ENCODE data around the gene MAPK12. TPM values are rescaled to one million over a fixed set of nuclear protein-coding genes. Genes with fewer than 3 reads are reported as not detected.

Gene MAPK12
- total RNA-seq, 2 donors from 2014 or later, result 3.9 to 4.6 TPM

- Histone ChIP-seq H3K9me3 (no peaks in the 10 kb centered on the region), H3K27ac (peak overlapping the region in 2 of 4 donors; percentile 28 to 44), H3K27me3 (no peaks in the 10 kb centered on the region), H3K4me3 (no peak overlapping the region), H3K36me3 (replicated peaks in 1 of 2; ENCODE audit: insufficient read depth in 1 of 2, low read depth in 2 of 2) (no peaks in the 10 kb centered on the region), H3K4me1 (peaks cover 52% of the 10 kb centered on the region)
- no peak for TF ChIP-seq POLR2A (IDR thresholded peaks at IDR 0.05)
- TF ChIP-seq CTCF (IDR thresholded peaks at IDR 0.05), result no peak
- ATAC-seq, result no peak
- WGBS, 2 donors, result 35% methylated on average over 17 of the region's 18 CpGs; no CpG with 5 or more reads in 1 of the 2 donors
- no peak for DNase-seq
- intact Hi-C loops (cut with DNase I), result loop anchor here (5.0 kb wide), 1 partner anchor 63 kb away; no protein-coding TSS in a partner anchor
Observed at GRCh38 chr22:50269573-50269969, 8.1 kb upstream of the MAPK12 start.

GRCh38 chr22:50268655-50269113 is 7.2 kb upstream of the MAPK12 start:
- H3K4me1 ChIP-seq, result peaks cover 49% of the 10 kb centered on the region
- no peaks in the 10 kb centered on the region for H3K36me3 ChIP-seq (replicated peaks in 1 of 2; ENCODE audit: insufficient read depth in 1 of 2, low read depth in 2 of 2)
- TF ChIP-seq CTCF (IDR thresholded peaks at IDR 0.05), result no peak
- no peak for TF ChIP-seq POLR2A (IDR thresholded peaks at IDR 0.05)
- H3K4me3 ChIP-seq, result no peak overlapping the region
- peak; percentile 20 for ATAC-seq
- intact Hi-C loops (cut with DNase I), result loop anchor here (5.0 kb wide), 1 partner anchor 64 kb away; no protein-coding TSS in a partner anchor
- H3K9me3 ChIP-seq, result no peaks in the 10 kb centered on the region
- no peaks in the 10 kb centered on the region for H3K27me3 ChIP-seq
- H3K27ac ChIP-seq, result no peak overlapping the region
- DNase-seq, result peak; percentile 63 to 84 (median 78)
- 26 to 37% methylated on average over 6 to 9 of the region's 9 CpGs for WGBS, 2 donors

- no peak overlapping the region for H3K27ac ChIP-seq
- ATAC-seq, result peak; percentile 65
- H3K9me3 ChIP-seq, result no peaks in the 10 kb centered on the region
- TF ChIP-seq CTCF (IDR thresholded peaks at IDR 0.05) (peak in 4 of 7 experiments; percentile 13 to 30 (median 22)), POLR2A (IDR thresholded peaks at IDR 0.05) (no peak)
- peaks cover 49% of the 10 kb centered on the region for H3K4me1 ChIP-seq
- H3K4me3 ChIP-seq, result no peak overlapping the region
- 8% methylated on average over 62 of the region's 75 CpGs; no CpG with 5 or more reads in 1 of the 2 donors for WGBS, 2 donors
- intact Hi-C loops (cut with DNase I), result loop anchor here (5.0 kb wide), 1 partner anchor 65 kb away; no protein-coding TSS in a partner anchor
- DNase-seq, result peak; percentile 75 to 82 (median 76)
- no peaks in the 10 kb centered on the region for H3K27me3 ChIP-seq
- no peaks in the 10 kb centered on the region for H3K36me3 ChIP-seq (replicated peaks in 1 of 2; ENCODE audit: insufficient read depth in 1 of 2, low read depth in 2 of 2)
Observed at GRCh38 chr22:50267591-50268390, 6.3 kb upstream of the MAPK12 start.

GRCh38 chr22:50266994-50267393 is 5.5 kb upstream of the MAPK12 start:
- Histone ChIP-seq H3K9me3 (no peaks in the 10 kb centered on the region), H3K4me1 (peaks cover 49% of the 10 kb centered on the region), H3K4me3 (no peak overlapping the region), H3K27me3 (peaks cover 0 to 3% of the 10 kb centered on the region in 2 donors), H3K27ac (no peak overlapping the region), H3K36me3 (replicated peaks in 1 of 2; ENCODE audit: insufficient read depth in 1 of 2, low read depth in 2 of 2) (no peaks in the 10 kb centered on the region)
- no peak for DNase-seq
- WGBS, 2 donors, result 60% methylated on average over 34 of the region's 37 CpGs; no CpG with 5 or more reads in 1 of the 2 donors
- no peak for ATAC-seq
- no peak for TF ChIP-seq CTCF (IDR thresholded peaks at IDR 0.05)
- TF ChIP-seq POLR2A (IDR thresholded peaks at IDR 0.05), result no peak
- intact Hi-C loops (cut with DNase I), result loop anchor here (5.0 kb wide), 1 partner anchor 65 kb away; no protein-coding TSS in a partner anchor
